Gastrocnemius medialis (tissue), 4 donors: ENCODE measurements around the gene XPNPEP1. TPM values are rescaled to one million over a fixed set of nuclear protein-coding genes. Genes with fewer than 3 reads are reported as not detected.

Experiments
- ATAC-seq, 2 donors: fragments of 150-250 bp; one replicate each; pipeline ENCODE4 v1.9.1; 2016
- DNase-seq, 2 donors: peaks; one replicate each; pipeline ENCODE4 v3.0.0-alpha.2; 2019
- H3K27ac ChIP-seq, 4 donors: fragments of 200-600 bp; sonication (generic); 1 replicate in 1 of 4; 2 replicates in 3 of 4; pipeline ENCODE4 v1.5.1; 2016 to 2018; ENCODE audit warnings: mild to moderate bottlenecking in 2 of 4, moderate library complexity in 1 of 4
- H3K27me3 ChIP-seq, 3 donors: fragments of 200-600 bp; sonication (generic) in 2 of 3; 1 replicate in 1 of 3; 2 replicates in 2 of 3; pipeline versions ENCODE4 v1.5.1 to v1.6.0; 2016 to 2019; ENCODE audit warnings: mild to moderate bottlenecking in 1 of 3, moderate library complexity in 1 of 3
- H3K36me3 ChIP-seq, 2 donors: fragments of 200-600 bp; sonication (generic) in 1 of 2; one replicate each; pipeline ENCODE4 v1.5.1; 2017 to 2018
- H3K4me1 ChIP-seq, 2 donors: fragments of 200-600 bp; sonication (generic) in 1 of 2; one replicate each; pipeline ENCODE4 v1.5.1; 2016 to 2017; ENCODE audit warnings: mild to moderate bottlenecking in 2 of 2
- H3K4me3 ChIP-seq, 4 donors: fragments of 200-600 bp; sonication (generic) in 3 of 4; 1 replicate in 1 of 4; 2 replicates in 3 of 4; pipeline ENCODE4 v1.5.1; 2016 to 2019; ENCODE audit warnings: mild to moderate bottlenecking in 2 of 4
- H3K9me3 ChIP-seq, 3 donors: fragments of 200-600 bp; sonication (generic) in 2 of 3; 1 replicate in 1 of 3; 2 replicates in 2 of 3; pipeline ENCODE4 v1.5.1; 2016 to 2019
- CTCF ChIP-seq, 5 experiments: fragments of 450-650 bp in 3 of 5; fragments of 200-600 bp in 2 of 5; sonication (generic) in 2 of 5; IDR thresholded peaks in 4 of 5; conservative IDR thresholded peaks in 1 of 5; 1 replicate in 4 of 5; 2 replicates in 1 of 5; pipeline ENCODE4 v1.5.1; 2016 to 2019; ENCODE audit warnings: antibody characterized with exemption in 5 of 5, mild to moderate bottlenecking in 3 of 5, moderate library complexity in 3 of 5
- POLR2A ChIP-seq, 2 donors: fragments of 450-650 bp; IDR thresholded peaks; one replicate each; pipeline ENCODE4 v1.6.1; 2017; ENCODE audit warnings: antibody characterized with exemption in 2 of 2, mild to moderate bottlenecking in 2 of 2, moderate library complexity in 2 of 2
- in situ Hi-C, 4 donors: fragments of 200-750 bp; cut with MboI; loops; one replicate each; pipeline versions ENCODE4 v1.15.0 to v1.8.0; 2017; ENCODE audit warnings: low sequenced_read_pairs in 4 of 4
- intact Hi-C: fragments of 100-400 bp; cut with DNase I; formaldehyde crosslinking; loops from one replicate; pipeline ENCODE4 v1.15.1; 2023; ENCODE audit warnings: low total_unique reads
- total RNA-seq, 4 donors: library from RNA; depleted of rRNA; stranded (reverse); fragments of >200 nt; gene quantifications; one replicate each; pipeline versions ENCODE4 v1.1.0 to v1.2.3, GENCODE V29; 2016

The XPNPEP1 gene
- total RNA-seq, 4 donors from 2014 or later = 39.9 to 72.3 (median 64.0) TPM

- in situ Hi-C loops (no loop called here), intact Hi-C loops (no loop called here)
- H3K9me3 ChIP-seq = no peaks in the 10 kb centered on the region
- H3K27me3 ChIP-seq = no peaks in the 10 kb centered on the region
- H3K36me3 ChIP-seq = peaks cover 0 to 49% of the 10 kb centered on the region in 2 donors
- TF ChIP-seq POLR2A (IDR thresholded peaks at IDR 0.05) (no peak), CTCF (IDR thresholded peaks at IDR 0.05 in 4 of 5, conservative IDR thresholded peaks at IDR 0.05 in 1 of 5) (no peak)
- no peaks in the 10 kb centered on the region for H3K4me1 ChIP-seq
- no peak overlapping the region for H3K27ac ChIP-seq
- no peak overlapping the region for H3K4me3 ChIP-seq
- no peak for DNase-seq
- no peak for ATAC-seq
These were observed 60.6 kb downstream of the XPNPEP1 start for GRCh38 chr10:109862738-109863137.

GRCh38 chr10:109862041-109862440 is 61.3 kb downstream of the XPNPEP1 start:
- Histone ChIP-seq H3K27me3 (no peaks in the 10 kb centered on the region), H3K4me1 (no peaks in the 10 kb centered on the region), H3K9me3 (no peaks in the 10 kb centered on the region), H3K27ac (no peak overlapping the region), H3K36me3 (peaks cover 0 to 42% of the 10 kb centered on the region in 2 donors), H3K4me3 (no peak overlapping the region)
- intact Hi-C loops = no loop called here
- ATAC-seq = no peak
- in situ Hi-C loops = no loop called here
- no peak for DNase-seq
- no peak for TF ChIP-seq CTCF (IDR thresholded peaks at IDR 0.05 in 4 of 5, conservative IDR thresholded peaks at IDR 0.05 in 1 of 5)
- TF ChIP-seq POLR2A (IDR thresholded peaks at IDR 0.05) = no peak

GRCh38 chr10:109861081-109861480 is 62.2 kb downstream of the XPNPEP1 start:
- Histone ChIP-seq H3K36me3 (peaks cover 0 to 34% of the 10 kb centered on the region in 2 donors), H3K27ac (no peak overlapping the region), H3K4me3 (no peak overlapping the region), H3K9me3 (no peaks in the 10 kb centered on the region), H3K27me3 (no peaks in the 10 kb centered on the region), H3K4me1 (no peaks in the 10 kb centered on the region)
- ATAC-seq = no peak
- DNase-seq = no peak
- in situ Hi-C loops = no loop called here
- intact Hi-C loops = no loop called here
- TF ChIP-seq POLR2A (IDR thresholded peaks at IDR 0.05) = no peak

DNA sequence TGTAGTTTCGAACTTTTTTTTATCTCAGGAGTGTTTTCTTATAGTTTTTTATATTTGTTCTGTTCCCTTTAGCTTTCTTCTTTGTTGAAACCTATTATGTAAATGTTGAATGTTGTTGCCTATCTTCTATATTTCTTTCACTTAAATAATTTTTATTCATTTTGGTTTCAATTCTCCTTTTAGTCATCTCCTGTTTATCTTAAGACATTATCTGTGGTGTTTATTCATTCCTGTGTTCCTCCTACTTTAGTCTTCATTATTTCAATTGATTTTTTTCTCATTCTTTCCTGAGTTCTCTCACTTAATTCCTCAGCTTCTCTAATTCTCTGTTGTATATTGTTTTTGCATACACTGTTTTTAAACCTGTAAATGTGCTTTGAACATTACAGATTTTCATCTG is 64.1 kb downstream of the XPNPEP1 start:
- Histone ChIP-seq H3K36me3 (peaks cover 0 to 15% of the 10 kb centered on the region in 2 donors), H3K4me3 (no peak overlapping the region), H3K27ac (no peak overlapping the region), H3K4me1 (no peaks in the 10 kb centered on the region), H3K27me3 (no peaks in the 10 kb centered on the region), H3K9me3 (no peaks in the 10 kb centered on the region)
- in situ Hi-C loops = no loop called here
- TF ChIP-seq CTCF (IDR thresholded peaks at IDR 0.05 in 4 of 5, conservative IDR thresholded peaks at IDR 0.05 in 1 of 5) (no peak), POLR2A (IDR thresholded peaks at IDR 0.05) (no peak)
- DNase-seq = no peak
- intact Hi-C loops = no loop called here
- no peak for ATAC-seq

GRCh38 chr10:109855746-109856145 is 67.6 kb downstream of the XPNPEP1 start:
- H3K27me3 ChIP-seq = no peaks in the 10 kb centered on the region
- intact Hi-C loops = no loop called here
- no peak for ATAC-seq
- TF ChIP-seq CTCF (IDR thresholded peaks at IDR 0.05 in 4 of 5, conservative IDR thresholded peaks at IDR 0.05 in 1 of 5) (no peak), POLR2A (IDR thresholded peaks at IDR 0.05) (no peak)
- H3K27ac ChIP-seq = no peak overlapping the region
- H3K9me3 ChIP-seq = no peaks in the 10 kb centered on the region
- peaks cover 7% of the 10 kb centered on the region in 2 donors for H3K4me1 ChIP-seq
- DNase-seq = no peak
- H3K36me3 ChIP-seq = no peaks in the 10 kb centered on the region
- no peak overlapping the region for H3K4me3 ChIP-seq
- in situ Hi-C loops = no loop called here
